NCI-H2171 treated with DMSO at 0.1 percent for 48 hours (cell line): Measurements from ENCODE around the gene EARS2.
"Not testable (repeated sequence)": the region's sequence is repeated elsewhere in the genome, so short reads cannot be mapped to it uniquely, and the experiment has no call there.

Experiments used
- DNase-seq: peaks from one replicate; lab custom pipeline; 2025; lab: John Stamatoyannopoulos, UW

The EARS2 gene

DNA sequence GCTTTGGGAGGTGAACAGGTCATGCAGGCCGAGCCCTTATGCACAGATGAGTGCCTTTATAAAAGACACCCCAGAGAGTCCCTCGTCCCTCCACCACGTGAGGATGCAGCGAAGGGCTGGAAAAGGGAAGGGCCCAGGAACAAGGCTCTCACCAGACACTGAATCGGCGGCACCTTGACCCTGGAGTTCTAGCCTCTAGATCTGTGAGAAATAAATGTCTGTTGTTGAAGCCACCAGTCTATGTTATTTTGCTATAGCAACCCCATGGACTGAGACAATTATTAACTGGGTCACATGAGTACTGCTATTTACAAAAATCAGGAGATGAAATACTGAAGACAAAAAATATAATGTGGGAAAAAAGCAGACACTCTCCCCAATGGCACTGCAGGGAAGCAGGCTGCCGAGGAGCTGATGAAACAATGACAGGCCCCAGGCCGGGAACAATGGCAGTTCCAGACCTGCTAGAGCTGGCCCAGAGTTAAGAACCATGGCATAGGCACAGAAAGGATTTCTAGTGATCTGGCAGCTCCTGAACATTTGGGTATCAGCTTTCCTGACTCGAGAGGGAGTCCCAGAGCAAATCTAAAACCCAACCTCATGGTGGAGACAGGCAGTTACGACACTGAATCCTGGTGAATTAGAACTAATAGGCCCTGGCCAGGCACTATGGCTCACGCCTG is 29.0 kb downstream of the EARS2 start:
- DNase-seq: no peak

DNA sequence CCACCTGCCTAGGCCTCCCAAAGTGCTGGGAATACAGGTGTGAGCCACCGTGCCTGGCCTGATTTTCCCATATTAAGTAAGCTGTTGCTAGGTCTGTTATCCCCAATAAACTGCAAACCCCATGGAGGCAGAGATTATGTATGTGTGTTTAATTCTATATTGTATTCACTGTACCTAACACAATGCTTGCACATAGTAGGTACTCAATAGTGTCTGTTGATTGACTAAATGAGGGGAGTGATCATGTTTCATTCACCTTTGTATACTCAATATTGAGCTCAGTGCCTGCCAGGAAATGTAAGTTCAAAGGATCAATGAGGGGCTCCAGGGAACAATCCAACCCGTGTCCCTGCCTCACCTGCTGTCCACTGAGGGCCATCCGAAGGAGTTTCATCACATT is 32.3 kb downstream of the EARS2 start:
- DNase-seq: no peak

DNA sequence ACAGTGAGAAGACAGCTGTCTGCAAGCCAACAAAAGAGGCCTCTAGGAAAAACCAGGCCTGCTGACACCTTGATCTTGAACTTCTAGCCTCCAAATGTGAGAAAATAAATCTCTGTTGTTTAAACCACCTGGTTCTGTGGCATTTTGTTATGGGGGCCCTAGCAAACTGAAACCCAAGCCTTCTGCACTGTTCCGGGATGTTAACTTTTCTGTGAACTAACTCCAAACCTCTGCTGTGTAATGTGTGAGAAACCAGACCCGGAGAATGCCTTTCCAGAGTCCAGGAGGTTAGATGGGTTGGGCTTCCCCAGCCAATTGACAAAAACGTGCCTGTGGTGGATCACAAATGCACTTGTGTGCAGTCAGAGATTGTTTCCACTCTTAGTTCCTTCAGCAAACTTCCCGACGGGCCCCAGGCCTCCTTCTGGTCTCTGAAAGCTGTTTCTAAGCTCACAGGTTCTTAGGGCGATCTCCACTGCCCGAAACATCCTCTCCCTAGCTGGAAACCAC is 33.2 kb downstream of the EARS2 start:
- DNase-seq: no peak

DNA sequence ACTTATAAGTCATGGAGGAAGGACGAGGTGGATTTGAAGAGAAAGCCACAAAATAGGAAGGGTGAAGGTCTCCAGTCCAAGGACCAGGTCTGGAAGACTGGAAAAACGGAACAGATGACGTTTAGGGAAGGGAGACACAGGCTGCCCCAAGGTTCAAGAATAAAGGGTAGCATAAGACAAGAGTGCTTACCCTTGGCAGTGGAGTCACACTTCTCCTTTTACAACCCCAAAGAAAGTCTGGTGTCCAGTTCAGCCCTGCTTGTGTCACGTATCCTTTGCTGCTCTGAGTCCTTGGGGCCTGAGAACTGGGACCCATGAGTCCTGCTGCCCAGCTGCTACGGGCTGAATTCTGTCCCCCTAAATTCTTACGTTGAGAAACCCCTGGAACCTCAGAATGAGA is 33.8 kb downstream of the EARS2 start:
- no peak for DNase-seq

DNA sequence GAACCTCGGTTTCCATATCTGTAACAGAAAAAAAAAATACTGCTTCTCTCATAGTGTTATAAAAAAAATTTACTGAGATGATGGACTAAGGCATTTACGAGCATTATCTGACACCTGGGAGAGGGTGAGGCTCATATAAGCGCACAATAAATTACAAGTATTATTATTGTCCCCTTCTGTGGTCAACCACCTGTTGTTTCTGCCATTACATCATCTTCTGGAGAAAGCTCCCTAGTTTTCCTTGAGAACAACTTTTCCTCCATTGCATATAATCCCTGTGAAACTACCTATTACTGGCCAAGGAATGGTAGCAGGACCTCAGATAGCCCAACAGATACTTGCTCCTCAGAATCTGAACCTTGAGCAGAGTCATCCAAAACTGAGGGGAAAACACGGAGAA is 35.2 kb downstream of the EARS2 start:
- DNase-seq: no peak

DNA sequence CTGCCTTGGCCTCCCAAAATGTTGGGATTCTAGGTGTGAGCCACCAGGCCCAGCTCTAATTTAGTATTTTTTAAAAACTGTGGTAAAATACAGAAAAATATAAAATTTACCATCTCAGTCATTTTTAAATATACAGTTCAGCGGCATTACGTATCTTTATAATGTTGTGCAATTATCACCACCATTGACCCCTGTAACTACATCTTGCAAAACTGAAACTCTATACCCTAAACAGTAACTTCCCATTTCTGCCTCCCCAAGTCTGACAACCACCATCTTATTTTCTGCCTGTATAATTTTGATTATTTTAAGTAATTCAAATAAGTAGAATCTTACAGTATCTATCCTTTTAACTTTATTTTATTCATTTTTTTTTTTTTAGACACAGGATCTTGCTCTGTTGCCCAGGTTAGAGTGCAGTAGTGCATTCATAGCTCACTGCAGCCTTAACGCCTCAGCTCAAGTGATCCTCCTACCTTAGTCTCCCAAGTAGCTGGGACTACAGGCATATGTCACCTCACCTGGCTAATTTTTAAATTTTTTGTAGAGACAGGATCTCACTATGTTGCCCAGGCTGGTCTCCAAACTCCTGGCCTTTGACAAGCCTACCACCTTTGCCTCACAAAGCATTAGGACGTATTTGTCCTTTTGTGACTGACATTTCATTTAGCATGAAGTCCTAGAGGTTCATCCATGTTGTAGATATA is 36.0 kb downstream of the EARS2 start:
- no peak for DNase-seq

DNA sequence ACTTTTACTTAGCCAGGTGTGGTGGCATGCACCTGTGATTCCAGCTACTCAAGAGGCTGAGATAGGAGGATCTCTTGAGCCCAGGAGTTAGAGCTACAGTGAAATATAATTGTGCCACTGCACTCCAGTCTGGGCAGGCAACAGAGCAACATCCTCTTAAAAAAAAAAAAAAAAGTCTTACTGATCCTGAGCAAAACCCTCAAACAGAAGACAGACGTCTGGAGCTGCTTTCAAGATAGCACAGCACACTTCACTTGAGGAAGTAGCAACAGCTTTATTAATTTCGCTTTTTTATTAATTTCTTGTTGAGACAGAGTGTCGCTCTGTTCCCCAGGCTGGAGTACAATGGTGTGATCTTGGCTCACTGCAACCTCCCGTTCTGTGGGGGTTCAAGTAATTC is 36.6 kb downstream of the EARS2 start:
- no peak for DNase-seq

DNA sequence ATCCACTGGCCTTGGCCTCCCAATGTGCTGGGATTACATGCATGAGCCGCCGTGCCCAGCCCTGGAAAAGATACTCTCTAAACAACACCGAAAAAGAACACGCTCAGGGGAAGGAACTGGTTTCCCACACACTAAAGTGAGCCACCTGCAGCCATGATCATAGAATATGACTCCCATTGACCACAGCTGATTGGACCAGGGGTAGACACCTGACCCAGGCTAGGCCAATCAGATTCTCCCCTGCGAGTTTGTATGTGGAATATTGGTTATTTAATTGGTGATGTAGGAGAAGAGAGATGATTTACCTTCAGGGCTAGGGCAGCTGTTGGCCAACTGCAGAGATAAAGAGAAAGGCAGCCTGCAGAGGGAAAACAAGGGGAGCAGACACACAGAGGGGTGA is 37.9 kb downstream of the EARS2 start:
- DNase-seq: no peak

DNA sequence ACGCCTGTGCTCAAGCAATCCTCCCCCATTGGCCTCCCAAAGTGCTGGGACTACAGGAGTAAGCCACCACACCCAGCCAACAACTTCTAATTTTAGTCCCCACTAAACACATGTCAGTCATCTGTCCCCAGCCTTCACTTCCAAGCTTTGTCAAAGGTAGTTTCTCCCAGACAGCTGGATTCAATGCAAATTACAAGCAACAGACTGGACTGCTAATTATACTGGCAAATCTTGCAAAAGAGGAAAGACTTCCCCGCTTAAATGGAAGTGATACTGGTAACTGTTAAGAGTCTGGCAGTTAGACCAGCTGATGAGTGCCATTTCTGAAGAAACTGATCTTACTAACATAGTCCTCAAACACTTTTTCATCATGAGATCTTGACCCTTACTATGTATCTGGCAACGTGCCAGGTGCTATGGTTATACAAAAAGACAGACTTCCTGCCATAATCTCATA is 38.7 kb downstream of the EARS2 start:
- DNase-seq: no peak

DNA sequence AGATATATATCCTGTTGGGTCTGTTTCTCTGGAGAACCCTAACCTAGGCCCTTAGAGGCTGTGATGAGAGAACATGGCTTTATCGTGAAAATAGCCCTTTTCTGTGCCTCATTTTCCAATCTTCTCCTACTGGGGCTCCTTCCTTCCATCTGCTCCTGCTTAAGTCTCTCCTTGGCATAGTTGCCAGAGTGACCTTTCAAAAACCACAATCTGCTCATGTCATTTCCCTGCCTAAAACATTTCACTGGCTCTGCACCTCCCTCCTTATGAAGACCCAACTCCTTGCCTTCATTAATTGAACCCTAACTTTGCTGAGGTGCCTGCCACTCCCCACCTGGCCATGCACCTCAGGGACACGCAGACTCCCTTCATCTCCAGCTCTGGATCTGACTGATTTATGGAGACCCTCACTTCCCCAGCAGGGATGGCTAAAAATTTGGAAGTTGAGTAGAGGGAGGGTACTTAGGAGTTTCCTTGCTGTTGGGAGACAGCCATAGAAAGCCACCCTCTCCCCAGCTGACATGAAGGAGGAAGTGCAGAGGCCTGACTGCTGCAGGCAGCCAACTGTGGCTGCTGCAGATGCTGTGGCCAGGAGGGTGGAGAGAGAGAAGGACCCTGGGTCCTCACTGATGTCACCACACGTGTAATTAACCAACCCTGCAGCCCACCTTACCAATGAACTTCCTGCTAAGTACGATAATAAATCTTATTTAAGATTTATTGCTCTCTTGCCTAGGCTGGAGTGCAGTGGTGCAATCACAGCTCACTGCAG is 40.6 kb downstream of the EARS2 start:
- DNase-seq: no peak

DNA sequence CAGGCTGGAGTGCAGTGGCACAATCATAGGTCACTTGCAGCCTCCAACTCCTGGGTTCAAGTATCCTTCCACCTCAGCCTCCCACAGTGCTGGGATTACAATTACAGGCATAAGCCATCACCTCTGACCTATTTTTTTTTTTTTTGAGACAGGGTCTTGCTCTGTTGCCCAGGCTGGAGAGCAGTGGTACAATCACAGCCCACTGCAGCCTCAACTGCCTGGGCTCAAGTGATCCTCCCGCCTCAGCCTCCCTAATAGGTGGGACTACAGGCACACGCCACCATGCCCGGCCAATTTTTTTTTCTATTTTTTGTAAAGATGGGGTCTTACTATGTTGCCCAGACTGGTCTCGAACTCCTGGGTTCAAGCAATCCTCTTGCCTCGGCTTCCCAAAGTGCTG is 41.3 kb downstream of the EARS2 start:
- DNase-seq: no peak

DNA sequence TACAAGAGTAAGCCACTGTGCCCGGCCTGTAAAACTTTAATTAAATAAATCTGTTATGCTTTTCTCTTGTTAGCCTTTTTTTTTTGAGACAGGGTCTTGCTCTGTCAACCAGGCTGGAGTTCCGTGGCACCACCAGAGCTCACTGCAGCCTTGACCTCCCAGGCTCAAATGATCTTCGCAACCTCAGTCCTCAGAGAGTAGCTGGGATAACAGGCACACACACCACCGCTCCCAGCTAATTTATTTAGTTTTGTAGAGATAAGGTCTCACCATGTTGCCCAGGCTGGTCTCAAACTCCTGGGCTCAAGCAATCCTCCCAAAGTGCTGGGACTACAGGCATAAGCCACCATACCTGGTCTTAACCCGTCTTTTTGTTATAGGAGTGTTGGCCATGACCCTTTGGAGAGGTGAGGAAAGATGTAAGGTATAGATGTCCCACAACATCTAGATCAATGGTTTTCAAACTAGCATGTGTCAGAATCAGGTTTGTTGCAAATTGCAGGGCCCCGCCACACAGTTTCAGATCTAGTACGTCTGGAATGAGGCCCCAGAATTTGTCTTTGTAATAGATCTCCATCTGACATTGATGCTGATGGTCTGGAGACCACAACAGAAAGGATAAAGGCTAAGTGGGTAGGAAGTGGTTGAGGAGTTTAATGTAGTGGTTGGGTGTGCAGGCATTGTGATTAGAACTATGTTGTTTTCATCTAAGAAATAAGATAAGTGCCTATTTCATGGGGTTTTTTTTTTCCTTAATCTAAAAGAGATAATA is 42.6 kb downstream of the EARS2 start:
- DNase-seq: no peak

DNA sequence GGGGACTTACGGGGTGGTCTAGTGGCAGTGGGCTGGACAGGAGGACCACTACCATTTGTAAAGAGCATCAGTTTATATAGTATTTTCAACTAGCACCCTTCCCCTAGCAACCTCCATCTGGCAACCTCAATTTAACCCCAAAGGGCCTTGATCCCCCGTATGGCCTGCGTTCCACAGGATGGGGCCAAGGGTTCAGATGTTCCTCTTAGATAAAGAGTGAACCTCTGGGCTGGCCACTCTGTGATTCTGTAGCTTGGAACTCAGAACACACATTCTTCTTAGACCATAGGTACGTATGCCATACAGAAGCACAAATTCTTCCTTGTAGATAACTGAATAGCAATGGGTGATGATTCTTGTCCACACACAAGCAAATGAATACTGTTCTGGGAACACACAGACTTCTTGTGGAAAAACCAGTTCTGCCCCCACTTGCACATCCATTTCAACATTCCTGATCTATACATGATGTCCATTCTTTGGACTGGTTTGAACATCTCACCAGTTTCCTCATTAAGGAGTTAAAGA is 44.9 kb downstream of the EARS2 start:
- DNase-seq: no peak

DNA sequence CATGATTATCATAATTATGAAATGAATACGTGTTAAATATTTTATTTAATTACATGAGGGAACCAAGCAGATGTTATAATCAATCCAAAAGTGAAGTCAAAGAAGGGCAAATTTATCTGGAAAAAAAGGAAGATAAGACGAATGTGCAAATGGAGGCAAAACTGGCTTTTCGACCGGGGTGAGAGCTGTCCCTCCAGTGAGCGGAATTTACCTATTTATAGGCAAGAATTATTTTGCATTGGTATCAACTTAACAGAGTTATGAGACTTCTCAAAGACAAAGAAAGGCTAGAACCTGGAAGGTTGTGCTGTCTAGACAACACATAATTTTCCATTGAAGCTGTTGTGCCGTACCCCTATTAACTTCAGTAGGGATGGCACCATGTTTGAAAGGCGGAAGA is 45.4 kb downstream of the EARS2 start:
- no peak for DNase-seq

DNA sequence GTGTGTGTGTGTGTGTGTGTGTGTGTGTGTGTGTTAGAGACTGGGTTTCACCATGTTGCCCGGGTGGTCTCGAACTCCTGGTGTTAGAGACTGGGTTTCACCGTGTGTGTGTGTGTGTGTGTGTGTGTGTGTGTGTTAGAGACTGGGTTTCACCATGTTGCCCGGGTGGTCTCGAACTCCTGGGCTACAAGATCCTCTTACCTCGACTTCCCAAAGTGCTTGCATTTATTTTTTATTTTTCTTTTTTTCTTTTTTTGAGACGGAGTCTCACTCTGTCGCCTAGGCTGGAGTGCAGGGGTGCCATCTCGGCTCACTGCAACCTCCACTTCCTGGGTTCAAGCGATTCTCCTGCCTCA is 46.3 kb downstream of the EARS2 start:
- not testable (repeated sequence) for DNase-seq

DNA sequence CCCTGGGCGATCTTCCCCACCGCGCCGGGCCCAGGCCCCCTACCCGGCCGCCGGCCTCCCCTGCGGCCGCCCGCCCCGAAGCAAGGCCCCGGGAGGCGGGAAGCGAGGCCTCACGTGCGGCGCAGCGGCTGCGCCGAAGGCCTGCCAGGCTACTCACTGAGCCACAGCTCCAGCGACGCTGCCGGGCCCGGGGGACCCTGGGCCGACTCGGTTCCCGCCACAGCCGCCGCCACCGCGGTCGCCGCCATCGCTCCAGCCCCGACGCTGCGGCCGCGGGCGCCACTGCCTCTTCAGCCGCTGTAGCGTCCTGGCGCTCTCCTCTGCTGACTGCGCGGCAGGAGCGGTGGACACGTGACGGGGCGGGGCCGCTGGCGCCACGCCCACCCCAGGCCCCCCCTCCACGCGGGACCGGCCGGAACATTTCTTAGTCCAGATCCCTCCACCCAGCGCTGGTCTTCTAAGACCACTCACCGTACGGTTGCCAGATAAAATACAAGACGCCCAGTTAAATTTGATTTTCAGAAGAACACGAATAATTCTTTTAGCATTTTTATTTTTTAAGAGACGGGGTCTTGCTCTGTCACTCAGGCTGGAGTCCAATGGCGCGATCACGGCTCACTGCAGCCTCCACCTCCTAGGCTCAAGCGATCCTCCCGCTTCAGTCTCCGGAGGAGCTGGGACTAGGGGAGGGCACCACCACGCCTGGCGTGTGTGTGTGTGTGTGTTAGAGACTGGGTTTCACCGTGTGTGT is 46.8 kb downstream of the EARS2 start, which contains the start of gene GGA2:
TSS of gene GGA2 (minus strand) at position 331 of the 751 bp plus-strand sequence. CDS start at position 248, 83 bp downstream.
- peak; percentile 79 for DNase-seq

DNA sequence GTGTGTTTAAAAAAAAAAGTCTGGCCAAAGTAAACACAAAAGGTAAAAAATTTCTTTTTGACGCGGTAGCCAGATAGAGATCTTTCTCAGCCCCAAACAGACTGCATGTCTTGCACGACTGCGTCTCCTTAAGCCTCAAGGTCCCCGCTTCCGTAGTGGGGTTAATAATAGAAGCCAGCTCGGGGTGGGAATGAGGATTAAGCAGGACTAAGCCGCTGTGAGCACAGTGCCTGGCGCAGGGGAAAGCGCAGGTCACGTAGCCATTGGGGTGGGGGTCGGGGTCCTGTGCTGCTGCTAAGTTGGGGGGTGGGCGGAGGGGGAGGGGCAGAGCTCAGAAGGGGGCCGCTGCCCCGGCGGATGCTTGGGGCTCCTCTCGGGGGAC is 47.4 kb downstream of the EARS2 start:
- no peak for DNase-seq

DNA sequence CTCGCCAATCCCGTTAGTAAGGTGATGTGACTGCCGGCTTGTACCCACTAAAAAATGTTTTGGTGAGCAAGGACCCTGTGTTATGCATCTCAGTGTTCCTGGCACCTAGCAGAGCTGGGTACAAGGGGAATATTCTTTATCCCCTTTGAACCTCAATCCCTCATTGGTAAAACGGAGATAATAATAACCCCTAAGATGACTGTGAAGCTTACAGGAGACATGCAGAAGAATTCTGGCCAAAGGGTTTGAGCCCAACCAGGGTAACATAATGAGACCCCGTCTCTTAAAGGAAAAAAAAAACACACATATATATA is 47.8 kb downstream of the EARS2 start:
- DNase-seq: no peak

DNA sequence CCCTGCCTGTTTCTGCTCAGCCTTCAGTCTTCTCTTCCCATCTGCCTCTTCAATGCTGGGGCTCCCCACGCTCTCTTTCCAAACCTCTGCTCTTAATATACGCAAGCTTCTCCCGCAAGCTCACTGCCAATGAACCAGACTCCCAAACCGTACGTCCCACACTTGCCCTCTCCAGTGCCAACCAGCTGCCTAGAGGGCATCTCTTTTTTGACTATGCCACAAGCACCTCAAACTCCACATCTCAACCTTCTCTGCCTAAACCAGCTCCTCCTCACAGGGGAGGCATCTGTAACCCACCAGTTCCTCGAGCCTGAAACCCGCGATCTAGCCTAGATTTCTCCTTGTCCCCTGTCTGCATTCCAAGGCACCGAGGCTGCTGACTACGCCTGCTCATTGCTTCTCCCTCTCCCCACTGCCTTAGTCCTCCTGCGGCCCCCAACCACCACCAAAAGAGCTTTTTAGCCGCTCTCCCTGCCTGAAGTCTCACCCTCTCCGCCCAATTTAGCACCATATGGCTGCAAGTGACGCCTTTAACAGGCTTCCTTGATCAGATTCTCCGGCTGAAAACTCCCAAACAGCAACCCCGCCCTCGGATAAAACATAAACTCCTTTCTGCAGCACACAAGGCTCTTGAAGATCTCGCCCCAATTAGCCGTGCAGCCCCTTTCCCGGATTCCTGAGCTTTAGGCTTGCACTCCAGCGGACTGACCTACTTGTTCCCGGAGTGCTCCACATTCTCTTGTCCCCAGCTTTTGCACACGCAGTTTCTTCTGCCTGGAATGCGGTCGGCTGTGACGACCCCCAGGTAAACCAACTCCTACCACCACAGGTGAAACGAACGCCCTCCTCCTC is 48.3 kb downstream of the EARS2 start:
- DNase-seq: peak; percentile 77

DNA sequence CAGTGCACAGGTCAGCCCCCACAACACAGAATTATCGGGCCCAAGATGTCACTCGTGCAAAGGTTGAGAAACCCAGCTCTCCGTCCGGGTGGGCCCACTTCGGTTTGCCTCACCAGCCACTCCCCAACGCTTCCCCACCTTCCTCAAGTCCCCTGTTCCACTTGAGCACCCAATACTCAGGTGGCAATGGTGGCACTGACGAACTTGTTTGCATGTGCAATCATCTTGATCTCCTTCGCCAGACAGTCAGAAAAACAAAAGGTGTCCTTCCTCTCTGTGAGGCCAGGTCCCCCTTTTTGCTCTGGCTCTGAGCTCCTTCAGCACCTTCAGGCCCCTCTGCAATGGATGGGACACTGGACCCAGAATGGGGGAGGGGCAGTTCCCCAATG is 50.5 kb downstream of the EARS2 start:
- no peak for DNase-seq
